Parathyroid adenoma (tissue), 2 donors: ENCODE results near the gene ZNF554.

Source experiments
- H2AFZ ChIP-seq: fragments of 300-600 bp; sonication (generic); one replicate; pipeline ENCODE4 v1.7.0; 2017; ENCODE audit warnings: antibody characterized with exemption, mild to moderate bottlenecking
- H3K27ac ChIP-seq: fragments of 300-600 bp; sonication (generic); one replicate; pipeline ENCODE4 v1.7.0; 2017
- H3K27me3 ChIP-seq: fragments of 300-600 bp; sonication (generic); one replicate; pipeline ENCODE4 v1.7.0; 2017; ENCODE audit warnings: low read length; ENCODE audit not compliant: control insufficient read depth, insufficient read depth
- H3K36me3 ChIP-seq: fragments of 300-600 bp; sonication (generic); one replicate; pipeline ENCODE4 v1.7.0; 2017; ENCODE audit warnings: low read length; ENCODE audit not compliant: control insufficient read depth, insufficient read depth
- H3K4me1 ChIP-seq: fragments of 300-600 bp; sonication (generic); one replicate; pipeline ENCODE4 v1.7.0; 2017; ENCODE audit warnings: control low read depth
- H3K4me2 ChIP-seq: fragments of 300-600 bp; sonication (generic); one replicate; pipeline ENCODE4 v1.7.0; 2017; ENCODE audit warnings: low read length
- H3K4me3 ChIP-seq: fragments of 300-600 bp; sonication (generic); one replicate; pipeline ENCODE4 v1.7.0; 2017; ENCODE audit warnings: low read depth, low read length
- H3K79me2 ChIP-seq: fragments of 300-600 bp; sonication (generic); one replicate; pipeline ENCODE4 v1.7.0; 2017; ENCODE audit warnings: control low read depth
- H3K9ac ChIP-seq: fragments of 300-600 bp; sonication (generic); one replicate; pipeline ENCODE4 v1.7.0; 2017; ENCODE audit warnings: mild to moderate bottlenecking
- H3K9me3 ChIP-seq: fragments of 300-600 bp; sonication (generic); one replicate; pipeline ENCODE4 v1.7.0; 2017; ENCODE audit warnings: low read length; ENCODE audit not compliant: control insufficient read depth
- TF ChIP-seq, protein P1 (sequence below): fragments of 300-600 bp; sonication (generic); IDR thresholded peaks from one replicate; pipeline ENCODE4 v1.7.0; 2017; ENCODE audit warnings: antibody characterized with exemption, mild to moderate bottlenecking
- donor health status: primary hyperparathyroidism.

ZNF554 gene

GRCh38 chr19:2806736-2807378 is 12.8 kb upstream of the ZNF554 start:
- Histone ChIP-seq H3K9me3 (no peaks in the 10 kb centered on the region), H3K9ac (no peak overlapping the region), H3K36me3 (no peaks in the 10 kb centered on the region), H3K79me2 (no peaks in the 10 kb centered on the region), H3K27ac (no peak overlapping the region), H3K4me2 (no peak overlapping the region), H3K4me1 (no peaks in the 10 kb centered on the region), H3K4me3 (no peak overlapping the region), H2AFZ (no peak overlapping the region), H3K27me3 (no peaks in the 10 kb centered on the region)
- TF ChIP-seq, protein P1, sequence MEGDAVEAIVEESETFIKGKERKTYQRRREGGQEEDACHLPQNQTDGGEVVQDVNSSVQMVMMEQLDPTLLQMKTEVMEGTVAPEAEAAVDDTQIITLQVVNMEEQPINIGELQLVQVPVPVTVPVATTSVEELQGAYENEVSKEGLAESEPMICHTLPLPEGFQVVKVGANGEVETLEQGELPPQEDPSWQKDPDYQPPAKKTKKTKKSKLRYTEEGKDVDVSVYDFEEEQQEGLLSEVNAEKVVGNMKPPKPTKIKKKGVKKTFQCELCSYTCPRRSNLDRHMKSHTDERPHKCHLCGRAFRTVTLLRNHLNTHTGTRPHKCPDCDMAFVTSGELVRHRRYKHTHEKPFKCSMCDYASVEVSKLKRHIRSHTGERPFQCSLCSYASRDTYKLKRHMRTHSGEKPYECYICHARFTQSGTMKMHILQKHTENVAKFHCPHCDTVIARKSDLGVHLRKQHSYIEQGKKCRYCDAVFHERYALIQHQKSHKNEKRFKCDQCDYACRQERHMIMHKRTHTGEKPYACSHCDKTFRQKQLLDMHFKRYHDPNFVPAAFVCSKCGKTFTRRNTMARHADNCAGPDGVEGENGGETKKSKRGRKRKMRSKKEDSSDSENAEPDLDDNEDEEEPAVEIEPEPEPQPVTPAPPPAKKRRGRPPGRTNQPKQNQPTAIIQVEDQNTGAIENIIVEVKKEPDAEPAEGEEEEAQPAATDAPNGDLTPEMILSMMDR: no peak

DNA sequence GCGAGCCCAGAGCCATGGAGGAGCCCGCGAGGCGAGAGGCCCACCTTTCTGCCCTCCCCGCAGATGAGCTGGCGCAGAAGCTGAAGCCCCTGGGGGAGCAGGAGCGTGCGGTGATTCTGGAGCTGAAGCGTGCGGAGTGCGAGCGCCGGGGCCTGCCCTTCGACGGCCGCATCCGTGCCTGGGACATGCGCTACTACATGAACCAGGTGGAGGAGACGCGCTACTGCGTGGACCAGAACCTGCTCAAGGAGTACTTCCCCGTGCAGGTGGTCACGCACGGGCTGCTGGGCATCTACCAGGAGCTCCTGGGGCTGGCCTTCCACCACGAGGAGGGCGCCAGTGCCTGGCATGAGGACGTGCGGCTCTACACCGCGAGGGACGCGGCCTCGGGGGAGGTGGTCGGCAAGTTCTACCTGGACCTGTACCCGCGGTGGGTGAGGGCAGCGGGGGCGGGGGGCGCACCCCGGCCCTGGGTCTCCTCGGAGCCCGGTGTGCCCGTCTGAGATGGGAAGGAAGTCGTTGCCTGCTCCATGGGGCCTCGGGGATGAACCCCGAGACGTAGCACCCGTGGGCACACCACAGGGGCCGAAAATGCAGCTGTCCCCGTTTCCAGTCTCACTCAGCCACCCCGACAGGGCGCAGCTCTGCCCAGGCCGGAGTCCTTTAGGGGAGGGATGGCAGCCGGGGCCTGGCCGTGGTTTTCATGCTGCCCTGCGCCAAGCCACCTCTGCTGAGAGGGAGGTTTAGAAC is 12.1 kb upstream of the ZNF554 start:
- no peaks in the 10 kb centered on the region for H3K36me3 ChIP-seq
- H3K79me2 ChIP-seq: no peaks in the 10 kb centered on the region
- no peaks in the 10 kb centered on the region for H3K4me1 ChIP-seq
- no peak overlapping the region for H3K4me3 ChIP-seq
- H3K9me3 ChIP-seq: no peaks in the 10 kb centered on the region
- no peak overlapping the region for H3K4me2 ChIP-seq
- TF ChIP-seq, protein P1: no peak
- no peak overlapping the region for H3K9ac ChIP-seq
- no peak overlapping the region for H2AFZ ChIP-seq
- no peak overlapping the region for H3K27ac ChIP-seq
- H3K27me3 ChIP-seq: no peaks in the 10 kb centered on the region

- TF ChIP-seq, protein P1: no peak
- no peaks in the 10 kb centered on the region for H3K79me2 ChIP-seq
- H3K36me3 ChIP-seq: no peaks in the 10 kb centered on the region
- no peak overlapping the region for H3K27ac ChIP-seq
- H2AFZ ChIP-seq: no peak overlapping the region
- no peaks in the 10 kb centered on the region for H3K4me1 ChIP-seq
- H3K4me2 ChIP-seq: no peak overlapping the region
- H3K27me3 ChIP-seq: no peaks in the 10 kb centered on the region
- no peak overlapping the region for H3K9ac ChIP-seq
- H3K9me3 ChIP-seq: no peaks in the 10 kb centered on the region
- H3K4me3 ChIP-seq: no peak overlapping the region
These were observed 11.3 kb upstream of the ZNF554 start for GRCh38 chr19:2808129-2808941.

DNA sequence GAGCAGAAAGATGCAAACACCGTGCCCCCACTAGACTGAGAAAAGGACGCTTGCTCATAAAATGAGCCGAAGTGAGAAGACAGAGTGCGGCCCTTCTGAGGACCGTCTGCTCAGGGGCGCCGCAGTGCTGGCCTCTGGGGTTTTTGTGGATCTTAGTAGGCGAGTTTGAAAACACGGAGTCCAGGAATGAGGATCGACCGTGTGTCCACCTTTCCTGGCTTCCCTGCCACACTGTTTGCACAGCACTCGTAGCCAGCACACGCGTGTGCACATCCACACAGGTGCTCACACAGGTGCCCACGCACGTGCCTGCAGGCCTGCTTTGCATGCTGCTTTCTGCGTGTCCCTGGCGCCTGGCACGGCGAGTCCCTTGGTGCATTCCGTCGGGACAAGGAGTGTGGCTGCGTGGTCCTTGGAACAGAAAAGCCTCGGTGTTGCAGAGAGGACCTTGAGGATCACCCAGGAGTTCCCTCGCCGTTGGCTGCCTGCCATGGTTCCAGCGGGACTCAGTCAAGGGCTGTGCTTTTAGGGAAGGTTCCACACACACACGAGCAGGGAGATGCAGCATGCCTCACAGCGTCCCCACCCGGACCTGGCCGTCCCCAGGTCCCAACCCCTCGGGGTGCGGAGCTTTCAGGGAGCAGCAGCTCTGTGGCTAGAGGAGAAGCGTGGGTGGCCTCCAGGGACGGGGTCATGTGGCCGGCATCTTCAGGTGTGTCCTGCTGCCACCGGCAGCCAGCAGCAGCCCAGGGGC is 10.1 kb upstream of the ZNF554 start:
- TF ChIP-seq, protein P1: no peak
- H3K36me3 ChIP-seq: no peaks in the 10 kb centered on the region

More for the DNA sequence above, 10.1 kb upstream of the ZNF554 start:
- Histone ChIP-seq H3K9ac (no peak overlapping the region), H3K4me2 (no peak overlapping the region), H3K79me2 (no peaks in the 10 kb centered on the region), H3K9me3 (no peaks in the 10 kb centered on the region), H3K4me3 (no peak overlapping the region), H3K4me1 (no peaks in the 10 kb centered on the region), H2AFZ (no peak overlapping the region), H3K27me3 (no peaks in the 10 kb centered on the region), H3K27ac (no peak overlapping the region)
